GM12878 (cell line): Measurements from ENCODE around the gene ACACA.

ENCODE experiments used
- ATF3 ChIP-seq: IDR thresholded peaks from 2 replicates; pipeline ENCODE4 v1.6.1; 2011; ENCODE audit warnings: low read depth, mild to moderate bottlenecking, low read length, moderate library complexity, borderline replicate concordance; ENCODE audit errors: extremely low read depth
- BRCA1 ChIP-seq: IDR thresholded peaks from 2 replicates; pipeline ENCODE4 v1.6.1; 2011; ENCODE audit warnings: low read depth, low read length, improper control_type of control experiment
- EZH2 ChIP-seq: IDR thresholded peaks from 2 replicates; pipeline ENCODE4 v1.6.1; 2012; ENCODE audit warnings: low read depth, mild to moderate bottlenecking, control low read depth, inconsistent platforms, low read length, borderline replicate concordance; ENCODE audit not compliant: control insufficient read depth
- MYB ChIP-seq: fragments of 150-350 bp; IDR thresholded peaks from 2 replicates; pipeline ENCODE4 v1.6.1; 2014; ENCODE audit warnings: mild to moderate bottlenecking, low read depth, low read length, borderline replicate concordance
- NBN ChIP-seq: fragments of 450-650 bp; IDR thresholded peaks from 2 replicates; pipeline ENCODE4 v1.6.1; 2016
- POLR2A ChIP-seq: IDR thresholded peaks from 2 replicates; pipeline ENCODE4 v1.6.1; 2011; ENCODE audit warnings: low read depth, mild to moderate bottlenecking, low read length
- POLR2AphosphoS5 ChIP-seq: IDR thresholded peaks from 2 replicates; pipeline ENCODE4 v1.6.1; 2011; ENCODE audit warnings: mild to moderate bottlenecking, low read length, inconsistent platforms
- RCOR1 ChIP-seq: conservative IDR thresholded peaks from 2 replicates; pipeline ENCODE4 v1.6.1; 2012; ENCODE audit warnings: low read depth, low read length, improper control_type of control experiment
- REST ChIP-seq: IDR thresholded peaks from 2 replicates; pipeline ENCODE4 v1.6.1; 2012; ENCODE audit warnings: mild to moderate bottlenecking, low read depth, low read length
- TBL1XR1 ChIP-seq: IDR thresholded peaks from 2 replicates; pipeline ENCODE4 v1.6.1; 2012; ENCODE audit warnings: low read depth, low read length, improper control_type of control experiment
- TF ChIP-seq, protein P1 (sequence below): IDR thresholded peaks from 2 replicates; pipeline ENCODE4 v1.6.1; 2012; ENCODE audit warnings: low read depth, low read length, improper control_type of control experiment
- TF ChIP-seq, protein P2 (sequence below): fragments of 450-650 bp; IDR thresholded peaks from 2 replicates; pipeline ENCODE4 v1.6.1; 2017; ENCODE audit warnings: mild to moderate bottlenecking
- TF ChIP-seq, protein P3 (sequence below): fragments of 450-650 bp; IDR thresholded peaks from 2 replicates; pipeline ENCODE4 v1.6.1; 2016; ENCODE audit warnings: mild to moderate bottlenecking

GRCh38 chr17:37047631-37048104 is 359.0 kb downstream of the ACACA start:
- TF ChIP-seq POLR2AphosphoS5, result no peak
- TF ChIP-seq RCOR1, result no peak
- TF ChIP-seq MYB, result no peak
- no peak for TF ChIP-seq BRCA1
- TF ChIP-seq EZH2, result no peak
- 0 out of 2 replicates have a peak, but pooled peaks have one; percentile 22 for TF ChIP-seq NBN
- TF ChIP-seq ATF3, result no peak
- TF ChIP-seq, protein P1, sequence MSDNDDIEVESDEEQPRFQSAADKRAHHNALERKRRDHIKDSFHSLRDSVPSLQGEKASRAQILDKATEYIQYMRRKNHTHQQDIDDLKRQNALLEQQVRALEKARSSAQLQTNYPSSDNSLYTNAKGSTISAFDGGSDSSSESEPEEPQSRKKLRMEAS, result no peak
- no peak for TF ChIP-seq TBL1XR1
- TF ChIP-seq REST, result no peak
- TF ChIP-seq, protein P2, sequence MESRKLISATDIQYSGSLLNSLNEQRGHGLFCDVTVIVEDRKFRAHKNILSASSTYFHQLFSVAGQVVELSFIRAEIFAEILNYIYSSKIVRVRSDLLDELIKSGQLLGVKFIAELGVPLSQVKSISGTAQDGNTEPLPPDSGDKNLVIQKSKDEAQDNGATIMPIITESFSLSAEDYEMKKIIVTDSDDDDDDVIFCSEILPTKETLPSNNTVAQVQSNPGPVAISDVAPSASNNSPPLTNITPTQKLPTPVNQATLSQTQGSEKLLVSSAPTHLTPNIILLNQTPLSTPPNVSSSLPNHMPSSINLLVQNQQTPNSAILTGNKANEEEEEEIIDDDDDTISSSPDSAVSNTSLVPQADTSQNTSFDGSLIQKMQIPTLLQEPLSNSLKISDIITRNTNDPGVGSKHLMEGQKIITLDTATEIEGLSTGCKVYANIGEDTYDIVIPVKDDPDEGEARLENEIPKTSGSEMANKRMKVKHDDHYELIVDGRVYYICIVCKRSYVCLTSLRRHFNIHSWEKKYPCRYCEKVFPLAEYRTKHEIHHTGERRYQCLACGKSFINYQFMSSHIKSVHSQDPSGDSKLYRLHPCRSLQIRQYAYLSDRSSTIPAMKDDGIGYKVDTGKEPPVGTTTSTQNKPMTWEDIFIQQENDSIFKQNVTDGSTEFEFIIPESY, result no peak
- TF ChIP-seq, protein P3, sequence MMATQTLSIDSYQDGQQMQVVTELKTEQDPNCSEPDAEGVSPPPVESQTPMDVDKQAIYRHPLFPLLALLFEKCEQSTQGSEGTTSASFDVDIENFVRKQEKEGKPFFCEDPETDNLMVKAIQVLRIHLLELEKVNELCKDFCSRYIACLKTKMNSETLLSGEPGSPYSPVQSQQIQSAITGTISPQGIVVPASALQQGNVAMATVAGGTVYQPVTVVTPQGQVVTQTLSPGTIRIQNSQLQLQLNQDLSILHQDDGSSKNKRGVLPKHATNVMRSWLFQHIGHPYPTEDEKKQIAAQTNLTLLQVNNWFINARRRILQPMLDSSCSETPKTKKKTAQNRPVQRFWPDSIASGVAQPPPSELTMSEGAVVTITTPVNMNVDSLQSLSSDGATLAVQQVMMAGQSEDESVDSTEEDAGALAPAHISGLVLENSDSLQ, result peak; percentile 52; the same call in 1 of the 2 replicates
- no peak for TF ChIP-seq POLR2A
